Ovary (tissue), 9 donors: ENCODE data around the gene RADIL. TPM values are rescaled to one million over a fixed set of nuclear protein-coding genes. Genes with fewer than 3 reads are reported as not detected.

Experiments
- DNase-seq, 5 donors: peaks; one replicate each; pipeline ENCODE4 v3.0.0-alpha.2; 2019 to 2020
- H3K27ac ChIP-seq, 2 donors: fragments of 200-600 bp; one replicate each; pipeline versions ENCODE4 v1.5.1 to v1.8.0; 2019 to 2022
- H3K27me3 ChIP-seq: fragments of 200-600 bp; one replicate; pipeline ENCODE4 v1.8.0; 2022
- H3K36me3 ChIP-seq: fragments of 200-600 bp; sonication (generic); one replicate; pipeline ENCODE4 v1.5.1; 2019
- H3K4me1 ChIP-seq: one replicate; pipeline ENCODE4 v1.8.1; 2013; ENCODE audit warnings: mild to moderate bottlenecking, moderate library complexity; ENCODE audit not compliant: insufficient read depth
- H3K4me3 ChIP-seq: fragments of 200-600 bp; sonication (generic); one replicate; pipeline ENCODE4 v1.5.1; 2017
- H3K9me3 ChIP-seq, 2 donors: fragments of 200-600 bp in 1 of 2; sonication (generic) in 1 of 2; one replicate each; pipeline versions ENCODE4 v1.5.1 to v1.8.1; 2013 to 2019; ENCODE audit warnings: mild to moderate bottlenecking in 1 of 2, moderate library complexity in 1 of 2
- CTCF ChIP-seq, 3 donors: fragments of 450-650 bp in 2 of 3; fragments of 200-600 bp in 1 of 3; IDR thresholded peaks; one replicate each; pipeline versions ENCODE4 v1.5.1 to v1.8.0; 2016 to 2022; ENCODE audit warnings: antibody characterized with exemption in 3 of 3, mild to moderate bottlenecking in 1 of 3
- EP300 ChIP-seq: sonication (generic); formaldehyde crosslinking; IDR thresholded peaks from one replicate; pipeline ENCODE4 v1.6.1; 2017; ENCODE audit warnings: antibody characterized with exemption
- POLR2A ChIP-seq: fragments of 450-650 bp; IDR thresholded peaks from one replicate; pipeline ENCODE4 v1.6.1; 2017; ENCODE audit warnings: antibody characterized with exemption, mild to moderate bottlenecking, moderate library complexity
- WGBS, 3 donors: extraction: QIAGEN DNeasy Blood & Tissue Kit in 1 of 3; methylation state at CpG; one replicate each; pipeline versions ENCODE4 v1.1.5 to v1.1.7; 2013 to 2017; 5-methylcytosine and 5-hydroxymethylcytosine counted together
- intact Hi-C, 4 donors: fragments of 100-400 bp; cut with DNase I; formaldehyde crosslinking; loops; one replicate each; pipeline versions ENCODE4 v1.11.0 to v1.15.1; 2022 to 2023
- polyA plus RNA-seq, 2 donors: library from polyadenylated mRNA; stranded (reverse); fragments of 200-250 nt in 1 of 2; fragments of 350-450 nt in 1 of 2; fragmentation: Illumina TruSeq in 1 of 2; extraction: RNeasy Lipid Tissue Mini Kit (QIAGEN cat#74804) in 1 of 2; gene quantifications; one replicate each; pipeline ENCODE4 v1.2.3, GENCODE V29; 2013 to 2014
- total RNA-seq, 7 donors: library from RNA; depleted of rRNA in 2 of 7; stranded (reverse); fragments of >200 nt in 2 of 7; fragmentation: NEBNext Ultra II Directional in 3 of 7; extraction: Animal tissue kit (Norgen Biotek cat#: 25700) in 3 of 7; gene quantifications; one replicate each; pipeline versions ENCODE4 v1.1.0 to v1.2.4, GENCODE V29; 2016 to 2023
- donor health status: DM: no; HTN: no; CAD: no; lungs with moderate emphysema.
- donor health status: DM: no; HTN: no; CAD: no.
- donor health status: Bipolar disorder and iron deficiency.
- donor health status: DM: yes; HTN: yes; CAD: no.
- donor health status: DM: no; HTN: no; CAD: no.
- donor health status: DM: yes; HTN: yes; CAD: no.

Gene RADIL
- total and polyA plus RNA-seq, 9 donors, result 0.98 to 5.4 (median 2.4) TPM

GRCh38 chr7:4831723-4832495 is 51.6 kb downstream of the RADIL start:
- no peak overlapping the region for H3K4me3 ChIP-seq
- TF ChIP-seq CTCF (IDR thresholded peaks at IDR 0.05) (no peak), EP300 (no peak), POLR2A (no peak)
- no peak for DNase-seq
- H3K36me3 ChIP-seq, result no peaks in the 10 kb centered on the region
- H3K9me3 ChIP-seq, result no peaks in the 10 kb centered on the region
- no peak overlapping the region for H3K27ac ChIP-seq
- 85 to 91% (median 88%) methylated on average over 17 of the region's 17 CpGs for WGBS, 3 donors
- no peaks in the 10 kb centered on the region for H3K27me3 ChIP-seq
- intact Hi-C loops, result no loop called here
- no peaks in the 10 kb centered on the region for H3K4me1 ChIP-seq

- DNase-seq, result peak in 2 of 5 donors; percentile 48 to 64
- H3K27ac ChIP-seq, result no peak overlapping the region
- no peak for TF ChIP-seq EP300
- TF ChIP-seq CTCF (IDR thresholded peaks at IDR 0.05), result peak in 2 of 3 donors; percentile 45 to 47
- no peak for TF ChIP-seq POLR2A
- H3K9me3 ChIP-seq, result no peaks in the 10 kb centered on the region
- H3K27me3 ChIP-seq, result no peaks in the 10 kb centered on the region
- no peaks in the 10 kb centered on the region for H3K36me3 ChIP-seq
- no peaks in the 10 kb centered on the region for H3K4me1 ChIP-seq
- 27 to 50% (median 46%) methylated on average over 14 of the region's 14 CpGs for WGBS, 3 donors
- intact Hi-C loops, result no loop called here
- no peak overlapping the region for H3K4me3 ChIP-seq
Observed at GRCh38 chr7:4830176-4830575, 53.3 kb downstream of the RADIL start.

- intact Hi-C loops, result no loop called here
- TF ChIP-seq POLR2A (no peak), EP300 (no peak)
- H3K4me1 ChIP-seq, result peaks cover 8% of the 10 kb centered on the region
- H3K4me3 ChIP-seq, result no peak overlapping the region
- H3K9me3 ChIP-seq, result no peaks in the 10 kb centered on the region
- no peak for DNase-seq
- no peaks in the 10 kb centered on the region for H3K27me3 ChIP-seq
- H3K36me3 ChIP-seq, result no peaks in the 10 kb centered on the region
- H3K27ac ChIP-seq, result no peak overlapping the region
- 78 to 88% (median 81%) methylated on average over 17 of the region's 17 CpGs for WGBS, 3 donors
Observed at GRCh38 chr7:4828720-4829383, 54.7 kb downstream of the RADIL start.

- 90 to 92% (median 92%) methylated on average over 15 of the region's 15 CpGs for WGBS, 3 donors
- H3K27me3 ChIP-seq, result no peaks in the 10 kb centered on the region
- no peaks in the 10 kb centered on the region for H3K9me3 ChIP-seq
- intact Hi-C loops, result no loop called here
- H3K36me3 ChIP-seq, result no peaks in the 10 kb centered on the region
- H3K4me3 ChIP-seq, result no peak overlapping the region
- peaks cover 8% of the 10 kb centered on the region for H3K4me1 ChIP-seq
- no peak for TF ChIP-seq POLR2A
- TF ChIP-seq EP300, result no peak
- no peak for DNase-seq
- peak overlapping the region in 1 of 2 donors; percentile 26 for H3K27ac ChIP-seq
Observed at GRCh38 chr7:4825081-4825480, 58.4 kb downstream of the RADIL start.

- DNase-seq, result peak; percentile 52 to 84 (median 64)
- Histone ChIP-seq H3K27me3 (no peaks in the 10 kb centered on the region), H3K4me1 (peaks cover 8% of the 10 kb centered on the region), H3K9me3 (no peaks in the 10 kb centered on the region), H3K27ac (peak overlapping the region; percentile 19 to 26), H3K36me3 (no peaks in the 10 kb centered on the region), H3K4me3 (no peak overlapping the region)
- whole genome bisulfite sequencing, 3 donors, result 37 to 49% (median 42%) methylated on average over 20 of the region's 20 CpGs
- intact Hi-C loops, result no loop called here
- TF ChIP-seq EP300, result no peak
- no peak for TF ChIP-seq CTCF (IDR thresholded peaks at IDR 0.05)
- TF ChIP-seq POLR2A, result no peak
Observed at GRCh38 chr7:4824120-4824775, 59.3 kb downstream of the RADIL start.
